Right cardiac atrium (tissue), 5 donors: ENCODE measurements around the gene ATF4. TPM values are rescaled to one million over a fixed set of nuclear protein-coding genes. Genes with fewer than 3 reads are reported as not detected.
"Not testable (repeated sequence)": the region's sequence is repeated elsewhere in the genome, so short reads cannot be mapped to it uniquely, and the experiment has no call there.

Source experiments
- ATAC-seq, 2 donors: fragments of 200-7000 bp; cut with Tn5 transposase; one replicate each; pipeline versions ENCODE4 v1.8.0 to v1.9.1; 2020; ENCODE audit warnings: moderate library complexity in 2 of 2, mild to moderate bottlenecking in 1 of 2
- DNase-seq, 3 donors: peaks; one replicate each; pipeline ENCODE4 v3.0.0-alpha.2; 2020
- H3K27ac ChIP-seq: one replicate; pipeline ENCODE4 v1.5.1; 2013; ENCODE audit warnings: mild to moderate bottlenecking, low read length, control low read depth, moderate library complexity
- H3K27me3 ChIP-seq: one replicate; pipeline ENCODE4 v1.6.1; 2013; ENCODE audit not compliant: control insufficient read depth, insufficient read depth
- H3K4me1 ChIP-seq: one replicate; pipeline ENCODE4 v1.6.1; 2013; ENCODE audit warnings: low read length; ENCODE audit not compliant: control insufficient read depth, insufficient read depth
- H3K4me3 ChIP-seq: one replicate; pipeline ENCODE4 v1.5.1; 2013; ENCODE audit warnings: low read length, control low read depth
- H3K9me3 ChIP-seq: one replicate; pipeline ENCODE4 v1.6.1; 2013; ENCODE audit warnings: low read length; ENCODE audit not compliant: control insufficient read depth
- WGBS: extraction: QIAGEN DNeasy Blood & Tissue Kit; methylation state at CpG from one replicate; pipeline ENCODE4 v1.1.7; 2013; 5-methylcytosine and 5-hydroxymethylcytosine counted together
- intact Hi-C, 4 donors: fragments of 100-400 bp; cut with DNase I; formaldehyde crosslinking; loops; one replicate each; pipeline versions ENCODE4 v1.11.0 to v1.14.0; 2022 to 2023
- polyA plus RNA-seq: library from polyadenylated mRNA; stranded (reverse); fragments of 200-250 nt; gene quantifications from one replicate; pipeline ENCODE4 v1.2.3, GENCODE V29; 2013
- total RNA-seq, 4 donors: library from RNA; stranded (reverse); fragmentation: NEBNext Ultra II Directional; extraction: Animal tissue kit (Norgen Biotek cat#: 25700); gene quantifications; one replicate each; pipeline ENCODE4 v1.2.1, GENCODE V29; 2021
- donor health status: healthy with polysubstance abuse.
- donor health status: DM: no; HTN: yes; CAD: no.
- donor health status: DM: no; HTN: no; CAD: no.
- donor health status: DM: no; HTN: yes; CAD: no; lungs with severe emphysema.
- donor health status: DM: yes; HTN: yes; CAD: no.

Gene ATF4
- total and polyA plus RNA-seq, 5 donors, result 156 to 254 (median 193) TPM

DNA sequence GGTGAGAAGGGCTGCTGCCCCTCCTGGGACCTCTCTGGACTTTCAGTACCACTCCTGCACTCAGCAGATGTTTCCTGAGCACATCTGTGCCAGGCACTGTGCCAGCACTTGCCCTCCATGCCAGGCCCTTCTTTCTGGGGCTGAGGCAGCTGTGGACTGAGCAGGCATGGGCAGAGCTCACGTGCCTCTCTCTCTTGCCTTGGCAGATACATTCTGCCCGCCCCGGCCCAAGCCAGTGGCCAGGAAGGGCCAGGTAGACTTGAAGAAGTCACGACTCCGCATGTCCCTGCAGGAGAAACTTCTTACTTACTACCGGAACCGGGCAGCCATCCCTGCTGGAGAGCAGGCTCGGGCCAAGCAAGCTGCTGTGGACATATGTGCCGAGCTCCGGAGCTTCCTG lies 8.3 kb upstream of the ATF4 start:
- DNase-seq (peak in 1 of 3 donors; percentile 47), ATAC-seq (no peak)
- intact Hi-C loops, result loop anchor here in 2 of 4 donors (10.0 kb wide), 1 partner anchor 107 kb away; no protein-coding TSS in a partner anchor

DNA sequence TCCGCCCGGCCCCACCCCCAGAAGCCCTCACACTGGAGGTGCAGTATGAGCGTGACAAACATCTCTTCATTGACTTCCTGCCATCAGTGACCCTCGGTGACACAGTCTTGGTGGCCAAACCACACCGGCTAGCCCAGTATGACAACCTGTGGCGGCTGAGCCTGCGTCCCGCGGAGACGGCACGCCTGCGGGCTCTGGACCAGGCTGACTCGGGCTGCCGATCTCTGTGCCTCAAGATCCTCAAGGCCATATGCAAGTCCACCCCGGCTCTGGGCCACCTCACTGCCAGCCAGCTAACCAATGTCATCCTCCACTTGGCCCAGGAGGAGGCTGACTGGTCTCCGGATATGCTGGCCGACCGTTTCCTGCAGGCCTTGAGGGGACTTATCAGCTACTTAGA lies 6.6 kb upstream of the ATF4 start:
- DNase-seq (peak in 1 of 3 donors; percentile 48), ATAC-seq (peak in 1 of 2 donors; percentile 12)
- no peaks in the 10 kb centered on the region for H3K27me3 ChIP-seq
- no peak overlapping the region for H3K4me3 ChIP-seq
- intact Hi-C loops, result loop anchor here in 2 of 4 donors (10.0 kb wide), 1 partner anchor 109 kb away; no protein-coding TSS in a partner anchor
- no peaks in the 10 kb centered on the region for H3K9me3 ChIP-seq
- H3K4me1 ChIP-seq, result no peaks in the 10 kb centered on the region
- no peak overlapping the region for H3K27ac ChIP-seq
- WGBS, result 82% methylated on average over 18 of the region's 18 CpGs

More for the DNA sequence above, 8.3 kb upstream of the ATF4 start:
- Histone ChIP-seq H3K4me1 (peaks cover 2% of the 10 kb centered on the region), H3K27me3 (no peaks in the 10 kb centered on the region), H3K9me3 (no peaks in the 10 kb centered on the region), H3K4me3 (no peak overlapping the region), H3K27ac (no peak overlapping the region)
- 90% methylated on average over 10 of the region's 10 CpGs for WGBS

DNA sequence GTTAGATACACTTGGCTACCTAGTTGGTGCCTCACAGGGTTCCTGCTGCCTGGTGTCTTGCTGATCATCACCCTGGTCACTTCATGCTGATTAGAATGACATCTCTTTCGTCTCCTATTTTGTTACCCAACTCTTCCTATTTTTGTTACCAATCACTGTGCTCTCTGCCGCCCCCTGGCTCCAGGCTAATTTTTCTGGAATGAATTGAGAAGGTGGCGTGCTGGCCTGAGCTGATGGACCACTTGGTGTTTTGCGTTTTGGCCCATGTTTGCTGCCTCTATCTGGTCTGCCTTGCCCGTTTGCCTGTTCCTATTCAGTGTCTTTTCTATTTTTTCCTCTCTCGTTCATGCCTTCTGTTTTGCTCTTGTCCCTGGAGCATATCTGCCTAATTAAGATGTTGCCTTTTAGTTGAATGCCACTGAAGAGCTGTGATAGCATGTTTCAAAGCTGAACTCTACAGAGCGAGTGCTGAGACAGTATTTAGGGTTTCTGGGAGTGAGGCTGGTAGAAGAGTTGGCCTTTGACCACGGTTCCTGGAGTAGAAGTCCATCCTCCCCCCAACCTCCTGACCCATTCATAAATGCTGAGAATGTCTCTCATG lies 5.9 kb upstream of the ATF4 start:
- Histone ChIP-seq H3K27ac (no peak overlapping the region), H3K4me3 (no peak overlapping the region), H3K27me3 (no peaks in the 10 kb centered on the region), H3K9me3 (no peaks in the 10 kb centered on the region), H3K4me1 (peaks cover 3% of the 10 kb centered on the region)
- DNase-seq, result peak in 2 of 3 donors; percentile 75 to 87
- intact Hi-C loops, result loop anchor here in 2 of 4 donors (10.0 kb wide), 1 partner anchor 110 kb away; no protein-coding TSS in a partner anchor
- peak in 1 of 2 donors; percentile 10 for ATAC-seq
- WGBS, result 38% methylated on average over 8 of the region's 8 CpGs

DNA sequence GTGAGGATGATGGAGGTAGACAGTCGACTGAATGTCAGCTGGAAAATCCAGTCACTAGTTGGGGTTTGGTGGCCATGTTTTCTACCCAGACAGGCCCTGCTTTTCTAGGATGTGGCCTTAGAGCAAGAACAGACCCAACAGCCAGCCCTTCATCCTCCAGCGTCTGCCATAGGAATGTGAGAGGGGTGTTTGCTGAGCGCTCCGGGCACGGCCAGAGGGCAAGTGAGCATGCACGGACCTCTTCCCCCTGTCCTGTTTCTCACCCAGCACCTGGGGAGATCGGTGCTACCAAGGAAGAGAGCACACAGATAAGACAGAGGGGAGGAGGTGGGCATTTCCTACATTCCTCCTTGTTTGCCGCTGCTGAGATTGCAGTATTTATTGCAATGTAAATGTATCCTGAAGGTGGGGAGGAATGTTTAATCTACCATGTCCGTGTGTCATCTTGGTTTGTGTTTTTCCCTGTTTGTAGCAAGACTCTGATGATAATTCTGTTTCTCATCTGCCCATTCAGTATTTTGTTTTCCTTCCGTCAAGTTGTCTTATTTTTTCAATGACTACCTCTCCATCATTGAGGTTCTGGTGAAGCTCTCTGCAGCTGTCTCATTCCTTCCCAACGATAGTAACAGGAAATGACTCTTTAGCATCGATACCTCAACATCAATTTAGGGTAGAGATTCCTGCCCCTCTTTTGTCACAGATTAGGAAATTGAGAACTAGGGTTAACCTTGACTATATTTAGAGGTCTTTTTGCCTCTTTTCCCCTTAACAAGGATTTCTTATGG lies 4.9 kb upstream of the ATF4 start:
- DNase-seq, result no peak
- no peaks in the 10 kb centered on the region for H3K9me3 ChIP-seq
- H3K27ac ChIP-seq, result no peak overlapping the region
- peaks cover 3% of the 10 kb centered on the region for H3K4me1 ChIP-seq
- intact Hi-C loops, result loop anchor here in 2 of 4 donors (10.0 kb wide), 1 partner anchor 111 kb away; no protein-coding TSS in a partner anchor
- H3K4me3 ChIP-seq, result no peak overlapping the region
- WGBS, result 81% methylated on average over 12 of the region's 12 CpGs
- no peak for ATAC-seq
- H3K27me3 ChIP-seq, result no peaks in the 10 kb centered on the region

DNA sequence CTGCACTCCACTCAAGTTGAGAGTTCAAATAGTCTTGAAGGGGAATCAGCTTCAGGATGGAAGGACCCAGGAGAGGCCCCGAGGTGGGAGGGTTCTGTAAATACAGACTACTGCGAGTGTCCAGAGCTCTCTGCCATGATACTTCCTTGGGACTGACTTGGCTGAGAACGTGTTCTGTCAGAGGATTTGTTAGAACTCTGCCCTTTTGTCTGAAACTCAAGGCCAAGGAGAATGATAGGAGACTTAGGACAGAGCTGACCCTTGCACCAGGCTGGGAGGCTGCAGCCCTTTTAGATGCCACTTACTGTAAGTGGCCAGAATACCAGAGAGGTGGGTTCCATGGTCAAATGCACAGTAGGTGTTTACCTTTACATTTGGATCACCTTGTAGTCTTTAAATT lies 2.9 kb upstream of the ATF4 start:
- intact Hi-C loops, result loop anchor here in 2 of 4 donors (10.0 kb wide), 1 partner anchor 113 kb away; no protein-coding TSS in a partner anchor
- ATAC-seq (no peak), DNase-seq (no peak)
- peaks cover 3% of the 10 kb centered on the region for H3K4me1 ChIP-seq
- whole genome bisulfite sequencing, result 78% methylated on average over 3 of the region's 3 CpGs
- no peak overlapping the region for H3K4me3 ChIP-seq
- H3K27ac ChIP-seq, result no peak overlapping the region
- no peaks in the 10 kb centered on the region for H3K27me3 ChIP-seq
- no peaks in the 10 kb centered on the region for H3K9me3 ChIP-seq

DNA sequence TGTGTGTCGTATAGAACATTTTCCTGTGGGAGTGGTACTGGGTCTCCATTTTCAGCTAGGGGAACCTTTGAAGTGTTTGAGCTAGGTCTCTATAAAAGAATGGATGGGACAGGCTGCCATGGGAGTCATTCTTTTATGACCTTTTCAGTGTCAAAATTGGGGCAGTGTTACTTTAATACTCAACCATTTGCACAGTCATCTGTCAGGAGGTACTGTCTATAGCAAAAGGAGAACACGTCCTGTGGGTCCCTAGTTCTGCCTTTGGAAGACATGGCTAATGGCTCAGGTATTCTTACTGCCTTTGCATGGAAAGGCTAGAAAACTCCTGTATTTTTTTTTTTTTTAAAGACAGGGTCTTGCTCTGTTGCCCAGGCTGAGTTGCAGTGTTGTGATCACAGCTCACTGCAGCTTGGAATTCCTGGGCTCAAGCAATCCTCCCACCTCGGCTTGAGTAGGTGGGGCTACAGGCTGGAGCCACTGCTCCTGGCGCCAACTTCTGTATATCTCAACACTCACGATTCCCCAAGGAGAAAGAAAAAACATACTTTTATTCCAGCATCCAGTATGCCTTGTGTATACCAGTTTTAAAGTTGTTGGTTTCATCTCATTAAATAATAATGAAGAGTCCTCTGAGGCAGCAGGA lies 2.1 kb upstream of the ATF4 start:
- intact Hi-C loops, result loop anchor here in 2 of 4 donors (10.0 kb wide), 1 partner anchor 113 kb away; no protein-coding TSS in a partner anchor

DNA sequence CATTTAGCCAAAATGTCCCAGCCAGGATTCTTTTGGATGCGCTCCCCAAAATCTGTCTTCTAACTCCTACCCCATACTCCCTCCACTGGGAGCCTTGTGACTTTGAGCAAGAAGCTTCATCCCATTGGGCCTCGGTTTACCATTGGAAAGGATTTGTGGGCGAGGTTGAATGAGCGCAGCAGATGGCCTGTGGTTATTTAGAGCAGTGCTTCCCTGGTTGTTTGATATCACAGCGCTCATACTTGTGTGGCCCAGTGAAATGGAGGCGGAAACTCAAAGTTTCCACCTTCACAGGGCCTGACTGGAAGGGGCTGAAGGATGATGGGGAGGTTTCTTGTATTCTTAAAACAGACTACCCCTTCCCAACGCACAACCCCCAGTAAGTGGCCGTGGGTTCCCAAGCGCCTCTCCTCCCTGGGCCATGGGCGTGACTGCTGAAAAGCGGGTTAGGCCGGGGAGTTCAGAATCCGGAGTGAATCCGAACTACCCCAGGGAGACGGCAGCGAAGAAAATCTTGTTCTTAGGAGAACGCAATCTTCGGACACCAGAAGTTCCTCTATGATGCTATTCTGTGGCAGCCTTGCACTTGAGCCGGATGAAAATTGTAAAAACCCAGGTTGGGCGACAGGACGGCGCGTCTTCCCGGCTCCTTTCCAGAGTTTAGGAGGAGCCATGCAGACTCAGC lies 1.2 kb upstream of the ATF4 start:
- H3K9me3 ChIP-seq, result no peaks in the 10 kb centered on the region
- DNase-seq (peak in 1 of 3 donors; percentile 67), ATAC-seq (no peak)
- no peaks in the 10 kb centered on the region for H3K27me3 ChIP-seq
- H3K27ac ChIP-seq, result peak overlapping the region; percentile 94
- H3K4me3 ChIP-seq, result peak overlapping the region; percentile 91
- H3K4me1 ChIP-seq, result peaks cover 3% of the 10 kb centered on the region
- intact Hi-C loops, result loop anchor here in 2 of 4 donors (10.0 kb wide), 1 partner anchor 114 kb away; no protein-coding TSS in a partner anchor
- 9% methylated on average over 24 of the region's 24 CpGs for WGBS

More for the DNA sequence above, 2.1 kb upstream of the ATF4 start:
- no peak overlapping the region for H3K4me3 ChIP-seq
- 54% methylated on average over 5 of the region's 5 CpGs for WGBS
- no peaks in the 10 kb centered on the region for H3K9me3 ChIP-seq
- ATAC-seq (no peak), DNase-seq (no peak)
- H3K4me1 ChIP-seq, result peaks cover 3% of the 10 kb centered on the region
- H3K27ac ChIP-seq, result no peak overlapping the region
- H3K27me3 ChIP-seq, result no peaks in the 10 kb centered on the region

DNA sequence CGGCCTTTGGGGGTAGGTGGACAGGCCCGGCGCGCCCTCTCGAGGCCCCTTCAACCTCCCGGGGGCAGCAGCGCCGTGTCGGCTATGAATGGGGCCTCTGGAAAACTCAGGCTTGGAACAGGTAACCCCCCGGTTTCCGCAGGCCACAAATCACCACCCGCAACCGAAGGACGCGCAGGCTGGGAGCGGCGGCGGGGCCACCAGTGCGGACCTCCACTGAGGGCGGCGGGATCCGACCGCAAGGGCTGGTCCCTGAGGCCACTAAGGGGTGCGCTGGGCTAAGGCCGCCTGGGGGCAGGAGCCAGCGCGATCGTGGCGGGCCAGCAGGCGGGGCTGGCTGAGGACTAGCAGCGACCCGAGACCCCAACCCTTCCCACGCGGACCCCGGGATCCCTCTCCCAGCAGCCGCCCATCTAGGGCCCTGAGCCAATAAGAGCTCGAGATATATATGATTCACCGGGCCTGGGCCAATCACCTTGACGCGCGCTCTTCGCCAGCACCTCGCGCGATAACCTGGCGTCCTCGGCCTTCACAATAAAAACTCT lies 609 bp upstream of the ATF4 start:
- Histone ChIP-seq H3K27me3 (no peaks in the 10 kb centered on the region), H3K4me3 (peak overlapping the region; percentile 91), H3K9me3 (no peaks in the 10 kb centered on the region), H3K4me1 (peaks cover 6% of the 10 kb centered on the region), H3K27ac (peak overlapping the region; percentile 94)
- intact Hi-C loops, result loop anchor here (5.0 to 10.0 kb wide), 3 partner anchors 115 to 202 kb away; partner anchors contain the start of genes RPL3 (in 1 of the 4) and SYNGR1 (in 1 of the 4)
- WGBS, result under 1% methylated on average over 47 of the region's 47 CpGs
- DNase-seq (peak; percentile 98 to 99 (median 98)), ATAC-seq (peak; percentile 88)

DNA sequence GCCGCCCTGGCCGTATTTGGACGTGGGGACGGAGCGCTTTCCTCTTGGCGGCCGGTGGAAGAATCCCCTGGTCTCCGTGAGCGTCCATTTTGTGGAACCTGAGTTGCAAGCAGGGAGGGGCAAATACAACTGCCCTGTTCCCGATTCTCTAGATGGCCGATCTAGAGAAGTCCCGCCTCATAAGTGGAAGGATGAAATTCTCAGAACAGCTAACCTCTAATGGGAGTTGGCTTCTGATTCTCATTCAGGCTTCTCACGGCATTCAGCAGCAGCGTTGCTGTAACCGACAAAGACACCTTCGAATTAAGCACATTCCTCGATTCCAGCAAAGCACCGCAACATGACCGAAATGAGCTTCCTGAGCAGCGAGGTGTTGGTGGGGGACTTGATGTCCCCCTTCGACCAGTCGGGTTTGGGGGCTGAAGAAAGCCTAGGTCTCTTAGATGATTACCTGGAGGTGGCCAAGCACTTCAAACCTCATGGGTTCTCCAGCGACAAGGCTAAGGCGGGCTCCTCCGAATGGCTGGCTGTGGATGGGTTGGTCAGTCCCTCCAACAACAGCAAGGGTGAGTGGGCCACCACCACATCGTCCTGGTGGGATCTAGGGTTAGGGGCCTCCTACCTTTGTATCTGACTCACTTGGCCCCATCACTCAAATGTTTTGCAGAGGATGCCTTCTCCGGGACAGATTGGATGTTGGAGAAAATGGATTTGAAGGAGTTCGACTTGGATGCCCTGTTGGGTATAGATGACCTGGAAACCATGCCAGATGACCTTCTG lies 934 bp downstream of the ATF4 start:
- DNase-seq, result peak in 1 of 3 donors; percentile 41
- Histone ChIP-seq H3K27ac (peak overlapping the region; percentile 70), H3K4me3 (peak overlapping the region; percentile 91)
- ATAC-seq, H3K9me3 ChIP-seq, H3K27me3 ChIP-seq, H3K4me1 ChIP-seq: not testable (repeated sequence)
- WGBS, result 2% methylated on average over 28 of the region's 28 CpGs
- intact Hi-C loops, result loop anchor here in 2 of 4 donors (5.0 to 10.0 kb wide), 3 partner anchors 116 to 204 kb away; partner anchors contain the start of genes RPL3 (in 1 of the 2) and SYNGR1 (in 1 of the 2)
